GM21786 (cell line): ENCODE results near the gene KCTD13.
"Not testable (repeated sequence)": the region's sequence is repeated elsewhere in the genome, so short reads cannot be mapped to it uniquely, and the experiment has no call there.

Experiments used
- ATAC-seq: cut with Tn5 transposase; IDR thresholded peaks from one replicate; pipeline ENCODE4 v1.9.1; 2021; ENCODE audit not compliant: unreplicated experiment

The KCTD13 gene, protein sequence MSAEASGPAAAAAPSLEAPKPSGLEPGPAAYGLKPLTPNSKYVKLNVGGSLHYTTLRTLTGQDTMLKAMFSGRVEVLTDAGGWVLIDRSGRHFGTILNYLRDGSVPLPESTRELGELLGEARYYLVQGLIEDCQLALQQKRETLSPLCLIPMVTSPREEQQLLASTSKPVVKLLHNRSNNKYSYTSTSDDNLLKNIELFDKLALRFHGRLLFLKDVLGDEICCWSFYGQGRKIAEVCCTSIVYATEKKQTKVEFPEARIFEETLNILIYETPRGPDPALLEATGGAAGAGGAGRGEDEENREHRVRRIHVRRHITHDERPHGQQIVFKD

DNA sequence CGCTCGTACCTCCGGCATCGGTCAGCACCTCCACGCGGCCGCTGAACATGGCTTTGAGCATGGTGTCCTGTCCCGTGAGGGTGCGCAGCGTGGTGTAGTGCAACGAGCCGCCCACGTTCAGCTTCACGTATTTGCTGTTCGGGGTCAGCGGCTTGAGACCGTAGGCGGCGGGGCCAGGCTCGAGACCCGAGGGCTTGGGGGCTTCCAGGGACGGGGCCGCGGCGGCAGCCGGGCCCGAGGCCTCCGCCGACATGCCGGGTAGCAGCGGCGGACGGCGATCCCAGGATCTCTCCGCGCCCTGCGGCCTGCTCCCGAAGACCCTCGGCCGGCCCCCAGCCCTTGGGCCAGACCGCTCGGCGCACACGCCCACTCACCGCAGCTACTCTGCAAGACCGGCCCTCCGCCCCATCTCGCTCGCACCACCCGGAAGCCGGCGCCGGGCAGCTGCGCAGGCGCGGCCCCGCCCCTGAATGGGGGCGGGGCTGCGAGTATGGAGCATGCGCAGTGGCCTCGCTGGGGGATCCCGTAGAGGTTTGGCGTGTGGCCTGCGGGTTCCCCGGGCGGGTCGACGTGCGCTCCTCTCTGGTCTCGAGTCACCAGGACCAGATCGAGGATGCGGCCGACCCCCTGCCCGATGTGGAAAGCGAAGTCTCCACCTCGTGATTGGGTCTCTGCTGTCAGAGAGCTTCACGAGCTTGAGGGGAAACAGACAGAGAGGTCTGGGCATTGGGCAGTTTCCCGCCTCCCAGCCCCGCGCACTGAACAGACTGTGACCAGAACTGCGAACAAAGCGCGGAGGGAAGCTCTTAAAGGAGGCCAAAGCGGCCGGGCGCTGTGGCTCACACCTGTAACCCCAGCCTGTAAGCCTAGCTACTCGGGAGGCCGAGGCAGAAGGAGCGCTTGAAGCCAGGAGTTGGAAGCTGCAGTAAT, at the start of gene KCTD13:
TSS of gene KCTD13 (minus strand) at position 446 of the 930 bp plus-strand sequence. CDS start at position 253, 193 bp downstream.
- ATAC-seq, result peak; percentile 78

DNA sequence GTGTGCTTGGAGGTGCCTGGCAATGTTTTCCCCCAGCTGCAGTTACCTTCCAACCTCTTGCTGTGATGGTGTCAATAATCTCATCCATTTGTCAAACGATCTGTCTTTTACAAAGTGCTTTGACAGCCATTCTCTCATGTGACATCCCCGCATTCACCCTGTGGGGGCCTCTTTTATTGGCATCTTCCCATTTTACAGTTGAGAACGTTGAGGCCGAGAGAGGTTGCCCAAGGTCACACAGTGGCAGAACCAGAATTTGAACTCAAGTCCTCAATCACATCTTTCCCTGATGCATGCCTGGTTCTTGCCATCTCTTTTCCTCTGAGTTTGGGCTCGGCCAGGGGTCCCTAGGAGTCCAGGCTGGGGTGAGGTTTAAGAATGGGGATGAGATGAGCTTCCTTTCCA, 49.1 kb upstream of the KCTD13 start:
- no peak for ATAC-seq

DNA sequence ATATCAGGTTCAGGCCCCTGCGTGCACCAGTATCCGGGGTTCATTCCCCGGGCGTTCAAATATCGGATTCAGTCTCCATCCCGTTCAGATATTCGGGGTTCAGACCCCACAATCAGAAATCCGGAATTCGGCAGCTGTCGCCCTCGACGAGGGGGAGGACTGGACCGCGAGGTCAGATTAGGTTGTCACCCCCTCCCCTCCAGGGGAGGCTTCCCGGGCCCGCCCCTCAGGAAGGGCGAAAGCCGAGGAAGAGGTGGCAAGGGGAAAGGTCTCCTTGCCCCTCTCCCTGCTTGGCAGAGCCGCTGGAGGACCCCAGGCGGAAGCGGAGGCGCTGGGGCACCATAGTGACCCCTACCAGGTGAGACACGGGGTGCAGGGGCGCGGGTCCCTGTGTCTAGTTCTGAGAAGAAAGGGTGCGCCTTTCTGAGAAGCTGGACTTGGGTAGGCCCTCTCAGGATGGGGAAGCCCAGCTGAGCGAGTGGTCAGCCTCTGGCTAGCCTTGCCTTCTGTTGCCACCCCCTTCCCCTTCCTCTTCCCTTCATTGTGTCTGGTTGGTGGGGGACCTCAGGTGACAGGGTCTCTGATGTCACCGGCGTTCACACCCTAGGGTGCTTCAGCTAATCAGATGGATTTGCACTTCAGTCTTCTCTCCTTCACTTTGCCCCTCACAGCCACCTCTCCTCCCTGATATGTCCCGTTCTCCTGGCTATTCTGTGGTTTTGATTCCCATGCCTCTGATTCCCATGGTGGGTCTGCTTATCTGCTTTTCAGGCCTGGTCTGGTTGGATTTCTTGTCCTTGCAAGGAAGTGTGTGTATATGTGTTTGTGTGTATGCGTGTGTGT, 48.5 kb upstream of the KCTD13 start:
- ATAC-seq, result no peak

DNA sequence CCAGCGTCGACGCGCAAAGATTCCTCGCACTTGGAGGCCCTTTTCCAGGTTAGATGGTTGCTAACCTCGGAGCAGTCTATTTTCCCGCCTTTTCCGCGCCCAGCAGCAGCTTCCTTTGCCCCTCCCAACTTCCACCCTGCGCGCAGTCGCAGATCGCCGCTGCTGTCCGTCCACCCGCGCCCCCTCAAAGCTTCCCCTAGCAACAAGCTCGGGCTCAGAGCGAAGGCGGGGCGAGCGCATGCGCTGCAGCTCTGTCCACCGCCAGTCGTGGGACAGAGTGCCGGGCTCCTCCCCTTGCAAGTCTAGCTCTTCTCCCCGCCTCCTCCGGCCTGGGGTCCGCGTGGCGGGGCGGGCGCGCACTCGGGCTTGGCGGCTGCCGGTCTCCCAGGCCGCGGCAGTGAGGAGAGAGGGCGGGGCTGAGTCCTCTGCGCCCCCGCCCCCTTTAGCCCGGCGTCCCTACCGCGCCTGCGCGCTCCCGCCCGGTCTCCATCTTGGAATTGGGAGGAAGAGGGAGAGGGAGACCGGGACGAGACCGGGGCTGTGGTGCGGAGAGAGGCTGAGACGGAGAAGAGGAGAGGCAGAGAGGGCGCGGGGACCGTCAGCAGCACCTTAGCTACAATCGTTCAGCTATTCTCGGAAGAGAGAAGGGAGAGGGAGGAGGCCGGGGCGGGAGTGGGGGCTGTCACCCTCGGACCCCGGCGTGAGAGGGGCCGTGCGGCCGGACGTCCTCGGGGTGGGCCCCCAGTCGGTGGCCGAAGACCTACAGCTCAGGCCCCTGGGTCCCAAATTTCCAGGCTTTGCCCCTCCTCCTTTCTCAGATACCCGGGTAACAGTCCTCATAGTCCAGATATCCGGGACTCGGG, 47.6 kb upstream of the KCTD13 start, which contains the start of gene TAOK2:
TSS of gene TAOK2 (plus strand) at position 485 of the 863 bp plus-strand sequence. CDS start 3,905 bp downstream, outside the sequence.
- peak; percentile 93 for ATAC-seq

DNA sequence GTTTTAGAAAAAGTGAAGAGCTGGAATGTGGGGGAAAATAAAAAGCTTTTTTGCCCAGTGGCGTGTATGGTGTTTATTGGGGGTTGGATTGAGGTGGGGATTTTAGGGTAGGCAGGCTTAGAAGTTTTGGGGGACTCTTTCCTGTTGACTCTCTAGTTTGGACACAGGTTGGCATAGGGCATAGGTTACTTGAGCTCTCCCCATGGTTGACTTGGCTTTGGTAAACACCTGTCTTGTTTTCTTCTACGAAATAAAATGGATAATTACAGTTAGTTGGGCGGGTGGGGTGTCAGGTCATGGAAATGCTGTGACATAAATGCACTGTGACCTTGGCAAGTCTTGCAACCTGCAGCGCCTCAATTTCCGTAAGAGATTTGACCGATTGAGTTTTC, 47.0 kb upstream of the KCTD13 start:
- ATAC-seq, result no peak

DNA sequence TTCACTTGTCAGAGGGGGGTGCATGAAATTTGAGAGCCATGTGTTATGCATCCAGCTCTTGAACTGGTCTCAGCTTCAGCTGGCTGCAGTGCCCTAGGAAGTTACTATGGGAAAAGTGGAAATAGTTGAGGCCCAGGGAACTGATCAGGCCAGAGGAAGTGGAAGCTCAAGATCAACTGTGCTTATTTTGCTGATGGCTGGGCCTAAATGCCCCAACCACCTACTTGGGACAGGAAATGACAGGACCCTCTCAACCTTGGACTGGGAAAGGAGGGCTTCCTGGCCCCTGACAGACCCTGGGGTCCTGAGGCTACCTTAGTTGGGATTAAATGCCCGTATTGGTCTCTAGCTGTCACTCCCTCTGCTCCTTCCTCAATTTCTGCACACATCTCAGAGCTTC, 46.5 kb upstream of the KCTD13 start:
- ATAC-seq, result no peak

DNA sequence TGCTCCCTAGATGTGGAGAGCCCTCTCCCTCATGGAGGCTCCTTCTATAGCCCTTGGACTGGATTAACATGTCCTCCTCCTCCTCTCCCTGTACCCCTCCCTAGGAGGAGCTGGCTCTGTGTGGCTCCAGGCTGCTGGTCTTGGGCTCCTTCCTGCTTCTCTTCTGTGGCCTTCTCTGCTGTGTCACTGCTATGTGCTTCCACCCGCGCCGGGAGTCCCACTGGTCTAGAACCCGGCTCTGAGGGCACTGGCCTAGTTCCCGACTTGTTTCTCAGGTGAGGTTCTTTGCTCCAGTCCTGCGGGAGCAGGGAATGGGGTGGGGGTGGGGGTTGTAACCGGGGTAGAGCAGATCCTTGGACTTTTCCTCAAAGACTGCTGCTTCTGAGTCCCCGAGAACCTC, 45.3 kb upstream of the KCTD13 start:
- no peak for ATAC-seq

DNA sequence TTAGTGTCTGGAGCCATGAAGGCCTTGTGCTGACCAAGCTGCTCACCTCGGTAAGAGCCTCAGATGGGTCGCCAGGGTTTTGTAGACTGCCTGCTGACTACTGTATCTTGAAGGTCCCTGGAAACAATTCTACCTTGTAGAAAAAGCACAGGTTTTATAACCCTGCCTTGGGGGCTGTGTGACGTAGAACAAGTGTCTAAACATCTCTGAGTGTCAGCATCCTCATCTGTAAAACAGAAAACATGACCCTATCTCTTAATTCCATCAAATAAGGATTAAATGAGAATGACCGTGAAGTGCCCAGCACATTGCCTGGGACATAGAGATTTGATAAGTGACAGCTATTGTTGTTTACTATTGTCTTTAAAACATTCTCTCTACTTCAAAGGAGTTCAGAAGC, 42.2 kb upstream of the KCTD13 start:
- no peak for ATAC-seq

DNA sequence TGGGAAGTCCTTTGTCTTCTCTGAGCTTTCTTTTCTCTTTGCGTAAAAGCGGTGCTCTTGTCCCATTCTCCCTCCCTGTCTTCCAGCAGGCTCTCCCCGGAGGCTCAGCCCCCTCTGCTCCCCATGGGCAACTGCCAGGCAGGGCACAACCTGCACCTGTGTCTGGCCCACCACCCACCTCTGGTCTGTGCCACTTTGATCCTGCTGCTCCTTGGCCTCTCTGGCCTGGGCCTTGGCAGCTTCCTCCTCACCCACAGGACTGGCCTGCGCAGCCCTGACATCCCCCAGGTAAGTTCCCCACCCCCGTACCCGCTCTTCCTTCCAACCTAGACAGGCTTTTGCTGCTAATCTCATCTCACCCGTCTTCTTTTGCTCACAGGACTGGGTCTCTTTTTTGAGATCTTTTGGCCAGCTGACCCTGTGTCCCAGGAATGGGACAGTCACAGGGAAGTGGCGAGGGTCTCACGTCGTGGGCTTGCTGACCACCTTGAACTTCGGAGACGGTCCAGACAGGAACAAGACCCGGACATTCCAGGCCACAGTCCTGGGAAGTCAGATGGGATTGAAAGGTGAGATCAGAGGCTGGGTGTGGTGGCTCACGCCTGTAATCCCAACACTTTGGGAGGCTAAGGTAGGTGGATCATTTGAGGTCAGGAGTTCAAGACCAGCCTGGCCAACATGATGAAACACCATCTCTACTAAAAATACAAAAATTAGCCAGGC, 37.2 kb upstream of the KCTD13 start:
- no peak for ATAC-seq

DNA sequence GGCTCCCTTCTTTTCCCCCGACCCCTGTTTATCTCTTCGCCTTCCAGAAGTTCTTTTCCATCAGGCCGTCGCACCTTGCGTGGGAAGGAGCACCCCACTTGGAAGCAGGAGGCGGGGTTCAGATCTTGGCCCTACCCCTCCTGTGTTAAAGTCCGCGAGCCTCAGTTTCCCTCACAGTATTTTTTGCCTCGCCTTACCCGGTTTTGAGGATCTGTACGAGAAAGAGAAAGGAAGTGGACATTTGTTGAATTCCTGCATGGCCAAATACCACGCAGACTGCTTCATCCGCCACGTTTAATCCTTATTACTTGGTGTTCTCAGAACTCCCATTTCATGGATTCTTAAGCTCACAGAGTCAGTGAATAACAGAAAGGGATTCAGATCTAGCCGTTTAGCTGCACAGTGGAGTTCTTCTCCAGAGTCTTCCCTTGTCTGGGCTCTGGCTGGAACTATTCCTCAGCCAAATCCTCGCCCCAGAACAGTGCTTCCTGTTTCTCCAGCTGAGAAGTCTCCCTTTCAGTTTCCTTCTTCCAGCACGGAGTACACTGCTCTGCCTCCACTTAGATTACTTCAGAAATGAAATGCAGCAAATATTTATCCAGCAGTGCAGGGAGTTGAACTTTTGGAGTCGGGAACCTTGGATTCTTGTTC, 36.4 kb upstream of the KCTD13 start:
- no peak for ATAC-seq

DNA sequence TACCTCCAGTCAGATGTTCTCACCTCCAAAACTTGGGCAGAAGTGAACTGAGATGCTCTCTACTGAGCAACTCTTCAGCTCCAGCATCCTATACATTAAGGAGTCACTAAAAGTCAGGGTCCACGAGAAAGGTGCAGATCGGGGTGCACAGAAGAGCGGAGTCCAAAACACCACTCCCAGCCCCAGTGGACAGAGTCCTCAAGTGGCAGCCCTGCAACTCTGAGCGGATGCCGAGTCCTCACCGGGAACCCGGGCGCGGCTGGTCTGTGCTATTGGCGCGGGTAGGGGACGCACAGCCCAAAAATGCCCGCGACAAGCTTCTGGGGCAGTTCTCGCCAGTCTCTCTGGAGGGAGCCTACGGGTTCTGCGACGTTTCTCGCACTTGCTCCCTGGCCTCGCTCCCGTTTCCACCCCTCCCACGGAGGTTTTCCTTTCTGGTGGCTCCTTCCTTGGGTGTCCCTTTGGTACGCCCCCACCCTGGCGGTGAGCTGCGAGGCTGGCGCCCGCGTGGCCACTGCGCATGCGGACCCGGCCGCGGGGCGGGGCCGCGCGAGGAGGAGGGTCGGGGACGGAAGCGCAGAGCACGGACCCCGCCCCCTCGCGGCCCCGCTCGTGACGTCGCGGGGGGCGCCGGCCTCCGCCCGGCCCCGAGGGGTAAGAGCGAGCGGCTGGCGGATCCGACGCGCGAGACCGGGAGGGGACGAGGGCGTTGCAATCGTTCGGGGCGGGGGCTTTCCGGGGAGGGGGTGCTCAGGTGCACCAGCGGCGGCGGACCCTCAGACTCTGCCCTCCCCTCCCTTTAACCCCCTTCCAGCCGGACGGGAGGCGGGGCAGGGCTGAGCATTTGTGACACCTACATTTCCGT, 35.7 kb upstream of the KCTD13 start, which contains the start of gene TMEM219:
TSS of gene TMEM219 (plus strand) at position 601 of the 865 bp plus-strand sequence. CDS start 1,065 bp downstream, outside the sequence.
- ATAC-seq, result peak; percentile 90

DNA sequence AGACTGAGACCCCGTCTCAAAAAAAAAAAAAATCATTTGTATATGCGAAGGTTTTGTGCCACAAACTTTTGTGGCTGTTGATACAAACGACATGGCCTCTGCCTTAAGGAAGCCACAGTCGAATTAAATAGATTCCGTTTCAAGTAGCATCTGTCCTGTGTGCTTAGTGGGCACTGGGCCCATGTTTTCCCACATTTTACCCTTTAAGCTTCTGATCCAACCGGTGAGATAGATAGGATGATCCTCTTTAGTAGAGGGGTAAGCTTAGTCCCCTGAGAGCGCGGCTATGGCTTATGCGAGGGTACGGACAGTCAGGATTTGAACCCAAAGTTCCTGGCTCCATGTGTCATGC, 35.1 kb upstream of the KCTD13 start:
- no peak for ATAC-seq

DNA sequence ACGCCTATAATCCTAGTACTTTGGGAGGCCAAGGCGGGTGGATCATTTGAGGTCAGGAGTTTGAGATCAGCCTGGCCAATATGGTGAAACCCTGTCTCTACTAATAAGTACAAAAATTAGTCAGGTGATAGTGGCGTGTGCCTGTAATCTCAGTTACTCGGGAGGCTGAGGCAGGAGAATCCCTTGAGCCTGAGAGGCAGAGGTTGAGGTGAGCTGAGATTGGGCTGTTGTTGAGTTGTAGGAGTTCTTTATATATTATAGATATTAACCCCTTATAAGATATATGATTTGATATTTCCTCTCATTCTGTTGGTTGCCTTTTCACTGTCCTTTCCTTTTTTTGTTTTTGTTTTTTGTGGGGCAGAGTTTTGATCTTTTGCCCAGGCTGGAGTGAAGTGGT, 33.8 kb upstream of the KCTD13 start:
- not testable (repeated sequence) for ATAC-seq

DNA sequence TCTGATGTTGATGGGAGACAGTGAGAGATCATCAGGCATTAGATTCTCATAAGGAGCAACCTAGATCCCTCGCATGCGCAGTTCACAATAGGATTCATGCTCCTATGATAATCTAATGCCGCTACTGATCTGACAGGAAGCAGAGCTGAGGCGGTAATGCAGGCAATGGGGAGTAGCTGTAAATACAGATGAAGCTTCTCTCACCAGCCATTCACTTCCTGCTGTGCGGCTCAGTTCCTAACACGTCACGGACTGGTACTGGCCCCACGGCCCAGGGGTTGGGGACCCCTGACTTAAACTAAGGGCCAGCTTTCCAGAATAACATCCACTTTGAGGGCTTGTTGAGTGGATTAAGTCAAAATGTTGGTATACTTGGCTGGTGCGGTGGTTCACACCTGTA, 33.3 kb upstream of the KCTD13 start:
- ATAC-seq, result no peak

DNA sequence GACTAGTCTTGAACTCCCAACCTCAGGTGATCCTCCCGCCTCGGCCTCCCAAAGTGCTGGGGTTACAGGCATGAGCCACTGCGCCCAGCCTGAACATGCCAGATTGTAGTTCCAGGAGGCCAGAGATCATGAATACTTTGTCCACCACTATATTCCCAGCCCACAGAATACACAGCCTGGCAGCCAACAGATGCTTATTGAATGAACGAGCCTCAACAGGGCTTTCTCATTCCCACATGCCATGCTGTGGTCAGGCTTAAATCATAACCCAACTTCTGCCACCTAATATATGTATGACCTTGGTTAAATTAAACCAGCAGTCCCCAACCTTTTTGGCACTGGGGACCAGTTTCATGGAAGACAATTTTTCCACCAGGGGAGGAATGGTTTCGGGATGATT, 32.7 kb upstream of the KCTD13 start:
- ATAC-seq, result no peak

DNA sequence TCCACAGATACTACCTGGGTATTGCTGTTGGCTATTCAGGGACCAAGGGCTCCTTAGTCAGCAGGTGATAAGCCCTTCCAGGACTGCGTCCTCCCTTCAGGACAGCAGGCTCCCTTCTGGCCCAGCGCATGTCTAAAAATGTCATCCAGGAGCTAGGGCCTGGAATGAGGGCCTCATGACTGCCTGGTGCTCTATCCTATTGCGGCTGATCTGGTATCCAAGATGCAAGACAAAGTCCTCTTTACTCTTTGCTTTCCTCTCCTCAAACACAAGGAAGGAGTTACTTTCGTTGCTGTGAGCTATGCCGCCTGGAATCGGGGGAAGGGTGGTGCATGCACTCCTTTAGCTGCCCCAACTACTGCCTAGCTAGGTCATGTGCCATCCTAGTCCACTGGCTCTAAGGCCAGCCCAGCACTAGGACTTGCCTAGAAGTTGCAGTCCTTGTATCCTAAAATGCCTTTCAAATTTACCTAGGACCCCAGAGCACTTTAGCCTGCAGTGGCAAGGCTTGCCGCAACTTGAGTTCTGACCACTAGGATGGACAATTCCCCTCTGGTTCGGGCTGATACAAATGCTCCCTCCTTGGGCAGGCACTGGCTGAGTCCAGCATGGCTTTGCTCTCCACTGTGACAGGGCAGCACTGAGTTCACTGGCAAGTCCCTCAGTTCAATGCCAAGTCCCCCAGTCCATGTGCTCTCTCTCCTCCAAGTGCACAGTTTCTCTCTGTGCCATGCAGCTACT, 25.8 kb upstream of the KCTD13 start:
- no peak for ATAC-seq

DNA sequence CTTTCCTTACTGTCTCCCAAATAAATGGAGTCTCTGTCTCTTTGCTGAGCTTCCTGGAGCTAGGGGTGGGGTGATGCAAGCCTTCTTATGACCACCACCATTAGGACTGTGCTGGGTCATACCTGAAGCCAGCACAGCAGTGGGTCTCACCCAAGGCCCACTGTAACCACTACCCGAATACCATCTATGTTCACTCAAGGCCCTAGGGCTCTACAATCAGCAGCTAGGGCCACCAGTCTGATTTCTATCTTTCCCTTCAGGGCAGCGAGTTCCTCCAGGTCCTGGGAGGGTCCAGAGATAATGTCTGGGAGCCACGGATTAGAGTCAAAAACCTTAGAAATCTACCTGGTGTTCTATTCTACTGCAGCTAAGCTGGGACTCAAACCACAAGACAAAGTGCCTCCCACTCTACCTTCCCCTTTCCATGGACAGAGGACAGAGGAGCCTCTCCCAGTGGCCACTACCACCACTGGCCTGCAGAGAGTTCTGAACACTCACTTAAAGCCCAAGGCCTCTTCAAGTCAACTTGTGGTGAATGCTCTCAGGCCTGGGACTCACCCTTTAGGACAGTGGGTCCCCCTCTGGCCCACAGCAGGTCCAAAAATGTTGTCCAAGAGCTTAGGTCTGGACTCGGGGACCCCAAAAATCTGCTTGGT, 24.9 kb upstream of the KCTD13 start:
- ATAC-seq, result no peak
